CD14-positive monocyte (primary cell): ENCODE data around the gene RPL38. TPM values are rescaled to one million over a fixed set of nuclear protein-coding genes. Genes with fewer than 3 reads are reported as not detected.
A peak's percentile ranks its signal among the peaks of the same experiment; 100 is the strongest.

ENCODE experiments used
- DNase-seq, 3 donors: peaks; one replicate each; pipeline ENCODE4 v3.0.0-alpha.2; 2011 to 2022
- H2AFZ ChIP-seq: 2 replicates; pipeline ENCODE4 v1.6.0; 2012; ENCODE audit warnings: mild to moderate bottlenecking, low read depth, low read length, inconsistent platforms; ENCODE audit not compliant: insufficient read depth, poor library complexity, severe bottlenecking
- H3K27ac ChIP-seq, 2 donors: 1 replicate in 1 of 2; 2 replicates in 1 of 2; pipeline ENCODE4 v1.5.1; 2012 to 2013; ENCODE audit warnings: low read length in 2 of 2, control low read depth in 1 of 2, inconsistent platforms in 1 of 2, low read depth in 1 of 2, mild to moderate bottlenecking in 1 of 2
- H3K27me3 ChIP-seq, 2 donors: one replicate each; pipeline versions ENCODE4 v1.6.0 to v1.6.1; 2011 to 2013; ENCODE audit warnings: low read length in 2 of 2; ENCODE audit not compliant: control insufficient read depth in 2 of 2, insufficient read depth in 2 of 2
- H3K36me3 ChIP-seq, 2 donors: replicated peaks in 1 of 2; 1 replicate in 1 of 2; 2 replicates in 1 of 2; pipeline versions ENCODE4 v1.5.1 to v1.6.1; 2012 to 2013; ENCODE audit warnings: low read length in 2 of 2, control low read depth in 1 of 2, inconsistent platforms in 1 of 2, mild to moderate bottlenecking in 1 of 2; ENCODE audit not compliant: insufficient read depth in 2 of 2, control insufficient read depth in 1 of 2
- H3K4me1 ChIP-seq, 2 donors: 1 replicate in 1 of 2; 2 replicates in 1 of 2; pipeline versions ENCODE4 v1.5.1 to v1.6.1; 2012 to 2013; ENCODE audit warnings: low read length in 2 of 2, control low read depth in 1 of 2, inconsistent platforms in 1 of 2, mild to moderate bottlenecking in 1 of 2, moderate library complexity in 1 of 2; ENCODE audit not compliant: insufficient read depth in 2 of 2, control insufficient read depth in 1 of 2
- H3K4me2 ChIP-seq: replicated peaks from 2 replicates; pipeline ENCODE3; 2012; ENCODE audit warnings: low read length, moderate library complexity, mild to moderate bottlenecking; ENCODE audit not compliant: poor library complexity, severe bottlenecking; ENCODE audit errors: extremely low read depth
- H3K4me3 ChIP-seq, 3 experiments: fragments of 200-600 bp in 1 of 3; sonication (generic) in 1 of 3; replicated peaks in 1 of 3; 1 replicate in 2 of 3; 2 replicates in 1 of 3; pipeline ENCODE4 v1.5.1; 2011 to 2013; ENCODE audit warnings: low read length in 3 of 3, mild to moderate bottlenecking in 3 of 3, control low read depth in 2 of 3, low read depth in 2 of 3, inconsistent platforms in 1 of 3, moderate library complexity in 1 of 3
- H3K79me2 ChIP-seq: 2 replicates; pipeline ENCODE4 v1.6.0; 2012; ENCODE audit warnings: mild to moderate bottlenecking, control low read depth, inconsistent platforms, low read length, moderate library complexity; ENCODE audit not compliant: insufficient read depth
- H3K9ac ChIP-seq: 2 replicates; pipeline ENCODE4 v1.6.0; 2017; ENCODE audit warnings: low read length, mild to moderate bottlenecking; ENCODE audit not compliant: insufficient read depth, poor library complexity, severe bottlenecking
- H3K9me3 ChIP-seq, 2 donors: replicated peaks in 1 of 2; 1 replicate in 1 of 2; 2 replicates in 1 of 2; pipeline versions ENCODE4 v1.5.1 to v1.6.1; 2012 to 2013; ENCODE audit warnings: low read length in 2 of 2, control low read depth in 1 of 2; ENCODE audit not compliant: control insufficient read depth in 1 of 2, insufficient read depth in 1 of 2
- H4K20me1 ChIP-seq: 2 replicates; pipeline ENCODE4 v1.6.0; 2012; ENCODE audit warnings: mild to moderate bottlenecking, low read length, control low read depth, moderate library complexity; ENCODE audit not compliant: insufficient read depth
- H3K27ac Mint-ChIP-seq, 7 donors: one replicate each; pipeline ENCODE4 v1.8.0; 2020; ENCODE audit warnings: mild to moderate bottlenecking in 7 of 7, mixed read lengths in 7 of 7, moderate library complexity in 6 of 7, inconsistent platforms in 2 of 7
- H3K27me3 Mint-ChIP-seq, 3 donors: one replicate each; pipeline ENCODE4 v1.8.0; 2021 to 2022; ENCODE audit warnings: low read depth in 3 of 3, mild to moderate bottlenecking in 3 of 3, mixed read lengths in 3 of 3, moderate library complexity in 3 of 3, inconsistent platforms in 1 of 3
- H3K36me3 Mint-ChIP-seq, 2 donors: one replicate each; pipeline ENCODE4 v1.8.0; 2020; ENCODE audit warnings: mixed read lengths in 2 of 2, inconsistent platforms in 1 of 2, mild to moderate bottlenecking in 1 of 2
- H3K4me1 Mint-ChIP-seq: one replicate; pipeline ENCODE4 v1.8.0; 2020; ENCODE audit warnings: mild to moderate bottlenecking, mixed read lengths
- H3K4me3 Mint-ChIP-seq, 2 donors: one replicate each; pipeline ENCODE4 v1.8.0; 2020; ENCODE audit warnings: mild to moderate bottlenecking in 2 of 2, mixed read lengths in 2 of 2, moderate library complexity in 1 of 2
- H3K9me3 Mint-ChIP-seq, 7 donors: one replicate each; pipeline ENCODE4 v1.8.0; 2020 to 2022; ENCODE audit warnings: mixed read lengths in 7 of 7, mild to moderate bottlenecking in 6 of 7, moderate library complexity in 6 of 7, inconsistent platforms in 2 of 7
- WGBS: methylation state at CpG from one replicate; pipeline ENCODE4 v1.1.5; 2013; ENCODE audit warnings: missing lambda C conversion rate; ENCODE audit not compliant: insufficient coverage; 5-methylcytosine and 5-hydroxymethylcytosine counted together
- intact Hi-C, 2 donors: fragments of 100-400 bp; cut with micrococcal nuclease; formaldehyde crosslinking; loops; one replicate each; pipeline versions ENCODE4 v1.15.0 to v1.15.1; 2023
- polyA plus RNA-seq, 3 donors: library from polyadenylated mRNA; depleted of rRNA in 1 of 3; unstranded in 2 of 3; stranded (reverse) in 1 of 3; fragments of 300-500 nt in 2 of 3; fragments of >200 nt in 1 of 3; fragmentation: Illumina TruSeq in 2 of 3; gene quantifications; 1 replicate in 2 of 3; 2 replicates in 1 of 3; pipeline ENCODE4 v1.2.3, GENCODE V29; 2012 to 2021
- TF ChIP-seq, protein P1 (sequence below): fragments of 200-600 bp; IDR thresholded peaks from one replicate; pipeline ENCODE4 v1.8.0; 2022; ENCODE audit warnings: antibody characterized with exemption, mild to moderate bottlenecking

Gene RPL38
- polyA plus RNA-seq, 3 donors = 379 to 1,070 (median 919) TPM

- peaks cover 60 to 81% of the 10 kb centered on the region in 2 donors for H3K36me3 Mint-ChIP-seq
- H2AFZ ChIP-seq = no peak overlapping the region
- H3K27me3 Mint-ChIP-seq = no peaks in the 10 kb centered on the region
- peaks cover 8 to 13% of the 10 kb centered on the region in 2 donors for H3K4me1 ChIP-seq
- intact Hi-C loops = loop anchor here in 1 of 2 donors (5.0 kb wide), 1 partner anchor 37 kb away; the partner anchor contains the start of gene TTYH2
- H3K27ac Mint-ChIP-seq = peak overlapping the region in 3 of 7 donors; percentile 18 to 78 (median 48)
- no peak overlapping the region for H3K9ac ChIP-seq
- H3K27me3 ChIP-seq = no peaks in the 10 kb centered on the region
- H3K27ac ChIP-seq = no peak overlapping the region
- H4K20me1 ChIP-seq = no peaks in the 10 kb centered on the region
- no peak for DNase-seq
- H3K4me2 ChIP-seq = no peak overlapping the region
- H3K79me2 ChIP-seq = no peaks in the 10 kb centered on the region
- peaks cover 50 to 80% of the 10 kb centered on the region in 2 donors for H3K36me3 ChIP-seq
- no peaks in the 10 kb centered on the region for H3K9me3 Mint-ChIP-seq
- H3K4me3 ChIP-seq = no peak overlapping the region
- WGBS = 78% methylated on average over 13 of the region's 17 CpGs
- H3K4me1 Mint-ChIP-seq = peaks cover 13% of the 10 kb centered on the region
- TF ChIP-seq, protein P1, sequence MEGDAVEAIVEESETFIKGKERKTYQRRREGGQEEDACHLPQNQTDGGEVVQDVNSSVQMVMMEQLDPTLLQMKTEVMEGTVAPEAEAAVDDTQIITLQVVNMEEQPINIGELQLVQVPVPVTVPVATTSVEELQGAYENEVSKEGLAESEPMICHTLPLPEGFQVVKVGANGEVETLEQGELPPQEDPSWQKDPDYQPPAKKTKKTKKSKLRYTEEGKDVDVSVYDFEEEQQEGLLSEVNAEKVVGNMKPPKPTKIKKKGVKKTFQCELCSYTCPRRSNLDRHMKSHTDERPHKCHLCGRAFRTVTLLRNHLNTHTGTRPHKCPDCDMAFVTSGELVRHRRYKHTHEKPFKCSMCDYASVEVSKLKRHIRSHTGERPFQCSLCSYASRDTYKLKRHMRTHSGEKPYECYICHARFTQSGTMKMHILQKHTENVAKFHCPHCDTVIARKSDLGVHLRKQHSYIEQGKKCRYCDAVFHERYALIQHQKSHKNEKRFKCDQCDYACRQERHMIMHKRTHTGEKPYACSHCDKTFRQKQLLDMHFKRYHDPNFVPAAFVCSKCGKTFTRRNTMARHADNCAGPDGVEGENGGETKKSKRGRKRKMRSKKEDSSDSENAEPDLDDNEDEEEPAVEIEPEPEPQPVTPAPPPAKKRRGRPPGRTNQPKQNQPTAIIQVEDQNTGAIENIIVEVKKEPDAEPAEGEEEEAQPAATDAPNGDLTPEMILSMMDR = no peak
- H3K9me3 ChIP-seq = no peaks in the 10 kb centered on the region
- no peak overlapping the region for H3K4me3 Mint-ChIP-seq
These were observed 46.3 kb downstream of the RPL38 start for GRCh38 chr17:74249590-74250270.

GRCh38 chr17:74250324-74250995, 47.0 kb downstream of the RPL38 start:
- intact Hi-C loops = no loop called here
- TF ChIP-seq, protein P1 = no peak
- DNase-seq = no peak
- H3K4me1 ChIP-seq = peaks cover 8 to 10% of the 10 kb centered on the region in 2 donors
- Mint-ChIP-seq H3K4me1 (peaks cover 12% of the 10 kb centered on the region), H3K27me3 (no peaks in the 10 kb centered on the region), H3K4me3 (no peak overlapping the region), H3K9me3 (no peaks in the 10 kb centered on the region), H3K27ac (no peak overlapping the region), H3K36me3 (peaks cover 62 to 83% of the 10 kb centered on the region in 2 donors)
- no peaks in the 10 kb centered on the region for H3K27me3 ChIP-seq
- no peaks in the 10 kb centered on the region for H3K79me2 ChIP-seq
- H3K9me3 ChIP-seq = no peaks in the 10 kb centered on the region
- H3K4me2 ChIP-seq = no peak overlapping the region
- no peak overlapping the region for H2AFZ ChIP-seq
- 98% methylated on average over 12 of the region's 12 CpGs for WGBS
- H3K36me3 ChIP-seq = peaks cover 53 to 82% of the 10 kb centered on the region in 2 donors
- H4K20me1 ChIP-seq = no peaks in the 10 kb centered on the region
- H3K27ac ChIP-seq = no peak overlapping the region
- H3K4me3 ChIP-seq = no peak overlapping the region
- H3K9ac ChIP-seq = no peak overlapping the region
